Hematopoietic multipotent progenitor cell treated with erythropoietin and hydrocortisone succinate and interleukin-3 and kit ligand, for 17 days (in vitro differentiated cells): Measurements from ENCODE around the gene APOL3.
"Not testable (repeated sequence)": the region's sequence is repeated elsewhere in the genome, so short reads cannot be mapped to it uniquely, and the experiment has no call there.

ENCODE experiments used
- DNase-seq: peaks from one replicate; pipeline ENCODE4 v3.0.0-alpha.2; 2015; ENCODE audit warnings: low spot score

APOL3 gene

GRCh38 chr22:36100908-36101307, 59.6 kb downstream of the APOL3 start:
- not testable (repeated sequence) for DNase-seq

DNA sequence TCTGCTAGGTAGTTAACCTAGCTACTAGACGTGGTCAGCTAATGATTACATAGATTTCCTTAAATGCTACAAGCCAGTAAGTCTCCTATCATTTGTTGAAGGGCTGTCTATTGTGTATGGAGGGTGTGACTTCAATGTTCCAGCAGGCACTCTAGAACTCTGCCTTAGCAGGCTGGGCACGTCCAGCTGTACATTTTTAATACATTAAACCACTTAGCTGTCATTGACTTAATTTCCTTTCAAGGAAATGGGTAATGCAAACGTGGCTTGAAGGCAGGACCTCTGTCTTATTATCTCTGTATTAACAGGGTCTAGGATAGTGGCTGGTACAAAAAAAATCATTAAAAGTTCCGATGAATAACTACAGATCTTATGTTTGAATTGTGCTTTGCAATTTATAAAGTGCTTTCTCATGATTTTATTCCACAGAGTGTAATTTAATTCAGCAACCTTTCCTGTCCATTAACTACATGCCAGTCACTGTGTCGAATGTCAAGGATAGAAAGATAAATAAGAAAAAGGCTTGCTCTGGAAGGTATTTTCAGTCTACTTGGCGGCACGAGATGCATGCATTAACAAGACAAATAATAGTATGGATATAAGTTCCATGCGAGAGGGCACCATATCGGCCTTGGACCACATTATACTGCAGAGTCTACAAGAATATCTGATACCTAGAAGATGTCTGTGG, 60.3 kb downstream of the APOL3 start:
- DNase-seq, result no peak

DNA sequence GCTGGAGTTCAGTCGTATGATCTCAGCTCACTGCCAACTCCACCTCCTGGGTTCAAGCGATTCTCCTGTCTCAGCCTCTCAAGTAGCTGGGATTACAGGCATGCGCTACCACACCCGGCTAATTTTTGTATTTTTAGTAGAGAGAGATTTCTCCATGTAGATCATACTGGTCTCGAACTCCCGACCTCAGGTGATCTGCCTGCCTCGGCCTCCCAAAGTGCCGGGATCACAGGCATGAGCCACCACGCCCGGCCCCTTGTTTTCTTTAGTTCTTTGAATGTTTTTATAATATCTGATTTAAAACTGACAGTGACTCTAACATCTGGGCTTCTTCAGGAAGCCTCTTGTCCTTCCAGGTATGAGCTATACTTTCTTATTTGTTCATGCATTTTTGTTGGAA, 61.0 kb downstream of the APOL3 start:
- not testable (repeated sequence) for DNase-seq

DNA sequence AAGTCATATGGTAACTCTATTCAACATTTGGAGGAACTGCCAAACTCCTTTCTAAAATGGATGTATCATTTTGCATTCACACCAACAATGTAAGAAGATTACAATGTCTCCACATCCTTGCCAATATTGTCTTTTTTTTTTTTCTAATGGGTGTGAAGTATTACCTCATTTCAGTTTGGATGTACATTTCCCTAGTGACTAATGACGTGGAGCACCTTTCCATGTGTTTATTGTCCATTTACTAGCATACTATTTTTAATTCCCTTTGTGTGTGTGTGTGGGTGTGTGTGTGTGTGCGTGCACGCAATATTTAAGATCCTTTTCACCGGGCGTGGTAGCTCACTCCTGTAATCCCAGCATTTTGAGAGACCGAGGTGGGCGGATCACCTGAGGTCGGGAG, 62.7 kb downstream of the APOL3 start:
- DNase-seq, result no peak

- DNase-seq, result not testable (repeated sequence)
These were observed 69.8 kb downstream of the APOL3 start for GRCh38 chr22:36090772-36091171.
